HepG2 (cell line): ENCODE measurements around the gene PHYH. TPM values are rescaled to one million over a fixed set of nuclear protein-coding genes. Genes with fewer than 3 reads are reported as not detected.

ENCODE experiments used
- ATAC-seq: fragments of 200-7000 bp; cut with Tn5 transposase; 3 replicates; pipeline ENCODE4 v1.9.1; 2020; ENCODE audit warnings: mild to moderate bottlenecking, moderate library complexity
- BruUV-seq: library from RNA; stranded (reverse); fragments of 400-500 nt; replicated peaks from 2 replicates; lab custom pipeline; 2021; lab: Mats Ljungman, UMichigan
- CTCF ChIA-PET: fragments of 300-600 bp; formaldehyde crosslinking; extraction: SDS; loops from one replicate; lab custom pipeline; 2021; ENCODE audit warnings: low total read pairs, inconsistent platforms, low intra/inter-chr PET ratio; lab: Yijun Ruan, JAX
- POLR2A ChIA-PET: fragments of 350-600 bp; sonication (Branson Sonifier 250); formaldehyde crosslinking; loops from one replicate; lab custom pipeline; 2020; ENCODE audit warnings: antibody characterized with exemption, inconsistent platforms; lab: Yijun Ruan, JAX
- DNase-seq: peaks from one replicate; pipeline ENCODE4 v3.0.0-alpha.2; 2015; ENCODE audit warnings: low spot score
- FAIRE-seq: peaks from 3 replicates; lab custom pipeline; 2011; peaks lifted over from hg19 to GRCh38; lab: Jason Lieb, UNC
- H2AFZ ChIP-seq: one replicate; pipeline ENCODE4 v1.6.1; 2011; ENCODE audit warnings: low read length, inconsistent platforms
- H3K27ac ChIP-seq: fragments of 300-600 bp; 3 replicates; pipeline ENCODE4 v1.8.0; 2011; ENCODE audit warnings: mixed run types, mild to moderate bottlenecking, mixed read lengths, low read length, inconsistent platforms; ENCODE audit not compliant: insufficient read depth; ENCODE audit errors: extremely low read length
- H3K27me3 ChIP-seq, 2 experiments: fragments of 200-600 bp in 1 of 2; 2 replicates in 1 of 2; 3 replicates in 1 of 2; pipeline versions ENCODE4 v1.6.0 to v1.8.0; 2011; ENCODE audit warnings: low read length in 2 of 2, mild to moderate bottlenecking in 2 of 2, moderate library complexity in 2 of 2, inconsistent platforms in 1 of 2; ENCODE audit not compliant: insufficient read depth in 2 of 2, control insufficient read depth in 1 of 2
- H3K36me3 ChIP-seq, 2 experiments: fragments of 200-600 bp in 1 of 2; replicated peaks in 1 of 2; 2 replicates in 1 of 2; 3 replicates in 1 of 2; pipeline versions ENCODE4 v1.5.1 to v1.8.0; 2011; ENCODE audit warnings: low read length in 2 of 2, inconsistent platforms in 1 of 2; ENCODE audit not compliant: insufficient read depth in 2 of 2, control insufficient read depth in 1 of 2
- H3K4me1 ChIP-seq: 2 replicates; pipeline ENCODE4 v1.5.1; 2012; ENCODE audit warnings: low read length, inconsistent platforms; ENCODE audit not compliant: insufficient read depth
- H3K4me2 ChIP-seq: 2 replicates; pipeline ENCODE4 v1.6.0; 2011; ENCODE audit warnings: low read depth, low read length, inconsistent platforms
- H3K4me3 ChIP-seq, 3 experiments: fragments of 200-600 bp in 1 of 3; sonication (generic), shearing (Covaris generic) in 1 of 3; replicated peaks in 1 of 3; 2 replicates each; pipeline ENCODE4 v1.5.1; 2011 to 2016; ENCODE audit warnings: low read length in 3 of 3, inconsistent platforms in 2 of 3, low read depth in 2 of 3, mild to moderate bottlenecking in 2 of 3, control low read depth in 1 of 3, mixed read lengths in 1 of 3; ENCODE audit not compliant: insufficient read depth in 1 of 3
- H3K79me2 ChIP-seq: one replicate; pipeline ENCODE4 v1.6.1; 2011; ENCODE audit warnings: low read length, inconsistent platforms; ENCODE audit not compliant: insufficient read depth
- H3K9ac ChIP-seq: 2 replicates; pipeline ENCODE4 v1.6.0; 2011; ENCODE audit warnings: mild to moderate bottlenecking, low read depth, low read length, inconsistent platforms; ENCODE audit not compliant: insufficient read depth
- H3K9me3 ChIP-seq: 2 replicates; pipeline ENCODE4 v1.5.1; 2012; ENCODE audit warnings: mild to moderate bottlenecking, low read length
- H4K20me1 ChIP-seq: 2 replicates; pipeline ENCODE4 v1.6.0; 2011; ENCODE audit warnings: inconsistent platforms, mild to moderate bottlenecking, low read length, moderate library complexity; ENCODE audit not compliant: insufficient read depth
- CAMTA2 ChIP-seq: sonication (generic); formaldehyde crosslinking; IDR thresholded peaks from 2 replicates; pipeline ENCODE4 v1.4.0; 2020; ENCODE audit warnings: mild to moderate bottlenecking, missing genetic modification reagents, borderline replicate concordance
- ELF1 ChIP-seq: sonication (generic); formaldehyde crosslinking; IDR thresholded peaks from 2 replicates; pipeline ENCODE4 v1.4.0; 2020; ENCODE audit warnings: missing genetic modification reagents
- ESRRA ChIP-seq: sonication (generic); formaldehyde crosslinking; IDR thresholded peaks from 2 replicates; pipeline ENCODE4 v1.5.1; 2020; ENCODE audit warnings: mild to moderate bottlenecking, low read depth, missing genetic modification reagents
- HNRNPUL1 ChIP-seq: fragments of 200-400 bp; formaldehyde crosslinking; IDR thresholded peaks from 2 replicates; pipeline ENCODE4 v1.6.1; 2017; ENCODE audit warnings: low read depth, mild to moderate bottlenecking, low read length, moderate library complexity
- PAWR ChIP-seq: sonication (generic); formaldehyde crosslinking; IDR thresholded peaks from 2 replicates; pipeline ENCODE4 v1.4.0; 2020; ENCODE audit warnings: missing genetic modification reagents, mild to moderate bottlenecking, borderline replicate concordance
- RBFOX2 ChIP-seq: fragments of 200-400 bp; formaldehyde crosslinking; IDR thresholded peaks from 2 replicates; pipeline ENCODE4 v1.6.1; 2017; ENCODE audit warnings: low read depth, mild to moderate bottlenecking, low read length
- SALL2 ChIP-seq: sonication (generic); formaldehyde crosslinking; IDR thresholded peaks from 2 replicates; pipeline ENCODE4 v1.8.1; 2023; ENCODE audit warnings: mild to moderate bottlenecking, missing genetic modification reagents, inconsistent platforms
- ZNF205 ChIP-seq: IDR thresholded peaks from 2 replicates; pipeline ENCODE4 v1.6.1; 2018; ENCODE audit warnings: missing biosample characterization, missing genetic modification reagents
- ZNF30 ChIP-seq: sonication (generic); formaldehyde crosslinking; IDR thresholded peaks from 2 replicates; pipeline ENCODE4 v1.5.0; 2020; ENCODE audit warnings: mild to moderate bottlenecking, missing genetic modification reagents
- ZNF431 ChIP-seq: sonication (generic); formaldehyde crosslinking; IDR thresholded peaks from 2 replicates; pipeline ENCODE4 v1.9.0; 2022; ENCODE audit warnings: missing genetic modification reagents, low read depth, mild to moderate bottlenecking, borderline replicate concordance
- ZNF556 ChIP-seq: sonication (generic); formaldehyde crosslinking; IDR thresholded peaks from 2 replicates; pipeline ENCODE4 v1.4.0; 2020; ENCODE audit warnings: mild to moderate bottlenecking, missing genetic modification reagents, borderline replicate concordance
- ZNF749 ChIP-seq: sonication (generic); formaldehyde crosslinking; IDR thresholded peaks from 2 replicates; pipeline ENCODE4 v1.8.0; 2022; ENCODE audit warnings: mild to moderate bottlenecking, missing genetic modification reagents, moderate library complexity, borderline replicate concordance
- ZXDC ChIP-seq: sonication (generic); formaldehyde crosslinking; IDR thresholded peaks from 2 replicates; pipeline ENCODE4 v1.5.0; 2020; ENCODE audit warnings: mild to moderate bottlenecking, missing genetic modification reagents
- WGBS: methylation state at CpG from one replicate; pipeline ENCODE4 v1.1.6; 2017; ENCODE audit warnings: low lambda C conversion rate; 5-methylcytosine and 5-hydroxymethylcytosine counted together
- in situ Hi-C: cut with HindIII; loops from 2 replicates; pipeline ENCODE4 v1.10.0; 2017; ENCODE audit warnings: low pct_unique_long_range_greater_than_20kb; ENCODE audit not compliant: extremely low pct_ligation_motif_present
- intact Hi-C: fragments of 100-400 bp; cut with micrococcal nuclease; formaldehyde crosslinking; loops from one replicate; pipeline ENCODE4 v1.10.0; 2022; ENCODE audit not compliant: unreplicated experiment
- polyA plus RNA-seq, 8 experiments: library from polyadenylated mRNA; depleted of rRNA in 3 of 8; stranded (reverse) in 7 of 8; unstranded in 1 of 8; fragments of >200 nt; fragmentation: Illumina TruSeq in 4 of 8; extraction: Trizol in 4 of 8; gene quantifications; 2 replicates each; pipeline versions ENCODE4 v1.2.1 to v1.2.3, GENCODE V29; 2011 to 2016; ENCODE audit warnings: low read depth in 4 of 8, missing spikeins in 1 of 8, mixed read lengths in 1 of 8; ENCODE audit not compliant: insufficient read depth in 1 of 8
- total RNA-seq, 5 experiments: library from RNA; depleted of rRNA; stranded (reverse); fragments of >200 nt; fragmentation: Illumina TruSeq; extraction: Trizol; gene quantifications; 2 replicates each; pipeline ENCODE4 v1.2.3, GENCODE V29; 2016; ENCODE audit warnings: low read depth in 1 of 5
- TF ChIP-seq, protein P1 (sequence below): sonication (generic); formaldehyde crosslinking; conservative IDR thresholded peaks from 2 replicates; pipeline ENCODE4 v1.8.0; 2022; ENCODE audit warnings: low read depth, missing genetic modification reagents

Gene PHYH
- total and polyA plus RNA-seq, 2 of the 13 experiments (the other 11 are each of a cell fraction or from before 2014, with no cell fraction given): 27.2 to 34.5 TPM

DNA sequence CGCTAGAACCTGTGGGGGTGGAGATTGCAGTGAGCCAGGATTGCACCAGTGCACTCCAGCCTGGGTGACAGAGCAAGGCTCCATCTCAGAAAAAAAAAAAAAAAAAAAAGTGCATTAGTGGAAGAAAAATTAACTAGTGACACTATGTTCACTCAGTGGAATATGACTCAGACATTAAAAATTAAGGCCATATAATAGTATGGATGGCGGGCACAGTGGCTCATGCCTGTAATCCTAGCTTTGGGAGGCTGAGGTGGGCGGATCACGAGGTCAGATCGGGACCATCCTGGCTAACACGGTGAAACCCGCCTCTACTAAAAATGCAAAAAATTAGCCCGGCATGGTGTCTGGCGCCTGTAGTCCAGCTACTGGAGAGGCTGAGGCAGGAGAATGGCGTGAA lies 3.4 kb downstream of the PHYH start:
- DNase-seq (no peak), ATAC-seq (no peak), FAIRE-seq (no peak)
- Histone ChIP-seq H2AFZ (no peak overlapping the region), H4K20me1 (no peaks in the 10 kb centered on the region), H3K9me3 (no peaks in the 10 kb centered on the region), H3K36me3 (peaks cover 0 to 7% of the 10 kb centered on the region in 2 experiments; a peak in 1 of 5 replicates), H3K9ac (no peak overlapping the region), H3K4me1 (peaks cover 44% of the 10 kb centered on the region), H3K79me2 (no peaks in the 10 kb centered on the region), H3K27ac (no peak overlapping the region), H3K4me3 (no peak overlapping the region), H3K27me3 (no peaks in the 10 kb centered on the region), H3K4me2 (no peak overlapping the region)
- intact Hi-C loops (no loop called here), in situ Hi-C loops (no loop called here)
- POLR2A ChIA-PET: no interaction called here
- CTCF ChIA-PET: no interaction called here
- 95% methylated on average over 10 of the region's 10 CpGs for WGBS
- BruUV-seq: no TSS peak
- TF ChIP-seq ESRRA (no peak), ZNF30 (CRISPR knock-in tag) (no peak), RBFOX2 (no peak), CAMTA2 (CRISPR knock-in tag) (no peak), SALL2 (CRISPR knock-in tag) (no peak), ZXDC (CRISPR knock-in tag) (no peak), ZNF431 (no peak), PAWR (CRISPR knock-in tag) (no peak), HNRNPUL1 (no peak), ZNF749 (CRISPR knock-in tag) (no peak), ELF1 (CRISPR knock-in tag) (no peak), ZNF556 (CRISPR knock-in tag) (no peak), ZNF205 (CRISPR knock-in tag) (no peak)
- TF ChIP-seq, protein P1, sequence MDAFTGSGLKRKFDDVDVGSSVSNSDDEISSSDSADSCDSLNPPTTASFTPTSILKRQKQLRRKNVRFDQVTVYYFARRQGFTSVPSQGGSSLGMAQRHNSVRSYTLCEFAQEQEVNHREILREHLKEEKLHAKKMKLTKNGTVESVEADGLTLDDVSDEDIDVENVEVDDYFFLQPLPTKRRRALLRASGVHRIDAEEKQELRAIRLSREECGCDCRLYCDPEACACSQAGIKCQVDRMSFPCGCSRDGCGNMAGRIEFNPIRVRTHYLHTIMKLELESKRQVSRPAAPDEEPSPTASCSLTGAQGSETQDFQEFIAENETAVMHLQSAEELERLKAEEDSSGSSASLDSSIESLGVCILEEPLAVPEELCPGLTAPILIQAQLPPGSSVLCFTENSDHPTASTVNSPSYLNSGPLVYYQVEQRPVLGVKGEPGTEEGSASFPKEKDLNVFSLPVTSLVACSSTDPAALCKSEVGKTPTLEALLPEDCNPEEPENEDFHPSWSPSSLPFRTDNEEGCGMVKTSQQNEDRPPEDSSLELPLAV (CRISPR knock-in tag): no peak
